HepG2 (cell line): ENCODE measurements around the gene RBM18. TPM values are rescaled to one million over a fixed set of nuclear protein-coding genes. Genes with fewer than 3 reads are reported as not detected.

Experiments used
- ATAC-seq: fragments of 200-7000 bp; cut with Tn5 transposase; 3 replicates; pipeline ENCODE4 v1.9.1; 2020; ENCODE audit warnings: mild to moderate bottlenecking, moderate library complexity
- Bru-seq: library from RNA; stranded (reverse); fragments of 400-500 nt; gene quantifications from one replicate; lab custom pipeline; 2021; lab: Mats Ljungman, UMichigan
- BruChase-seq, 2 experiments: library from RNA; stranded (reverse); fragments of 400-500 nt; gene quantifications; one replicate each; lab custom pipeline; 2021; lab: Mats Ljungman, UMichigan
- BruUV-seq: library from RNA; stranded (reverse); fragments of 400-500 nt; replicated peaks from 2 replicates; lab custom pipeline; 2021; lab: Mats Ljungman, UMichigan
- CTCF ChIA-PET: fragments of 300-600 bp; formaldehyde crosslinking; extraction: SDS; loops from one replicate; lab custom pipeline; 2021; ENCODE audit warnings: low total read pairs, inconsistent platforms, low intra/inter-chr PET ratio; lab: Yijun Ruan, JAX
- POLR2A ChIA-PET: fragments of 350-600 bp; sonication (Branson Sonifier 250); formaldehyde crosslinking; loops from one replicate; lab custom pipeline; 2020; ENCODE audit warnings: antibody characterized with exemption, inconsistent platforms; lab: Yijun Ruan, JAX
- DNase-seq: peaks from one replicate; pipeline ENCODE4 v3.0.0-alpha.2; 2015; ENCODE audit warnings: low spot score
- FAIRE-seq: peaks from 3 replicates; lab custom pipeline; 2011; peaks lifted over from hg19 to GRCh38; lab: Jason Lieb, UNC
- H2AFZ ChIP-seq: one replicate; pipeline ENCODE4 v1.6.1; 2011; ENCODE audit warnings: low read length, inconsistent platforms
- H3K27ac ChIP-seq: fragments of 300-600 bp; 3 replicates; pipeline ENCODE4 v1.8.0; 2011; ENCODE audit warnings: mixed run types, mild to moderate bottlenecking, mixed read lengths, low read length, inconsistent platforms; ENCODE audit not compliant: insufficient read depth; ENCODE audit errors: extremely low read length
- H3K27me3 ChIP-seq, 2 experiments: fragments of 200-600 bp in 1 of 2; 2 replicates in 1 of 2; 3 replicates in 1 of 2; pipeline versions ENCODE4 v1.6.0 to v1.8.0; 2011; ENCODE audit warnings: low read length in 2 of 2, mild to moderate bottlenecking in 2 of 2, moderate library complexity in 2 of 2, inconsistent platforms in 1 of 2; ENCODE audit not compliant: insufficient read depth in 2 of 2, control insufficient read depth in 1 of 2
- H3K36me3 ChIP-seq, 2 experiments: fragments of 200-600 bp in 1 of 2; replicated peaks in 1 of 2; 2 replicates in 1 of 2; 3 replicates in 1 of 2; pipeline versions ENCODE4 v1.5.1 to v1.8.0; 2011; ENCODE audit warnings: low read length in 2 of 2, inconsistent platforms in 1 of 2; ENCODE audit not compliant: insufficient read depth in 2 of 2, control insufficient read depth in 1 of 2
- H3K4me1 ChIP-seq: 2 replicates; pipeline ENCODE4 v1.5.1; 2012; ENCODE audit warnings: low read length, inconsistent platforms; ENCODE audit not compliant: insufficient read depth
- H3K4me2 ChIP-seq: 2 replicates; pipeline ENCODE4 v1.6.0; 2011; ENCODE audit warnings: low read depth, low read length, inconsistent platforms
- H3K4me3 ChIP-seq, 3 experiments: fragments of 200-600 bp in 1 of 3; sonication (generic), shearing (Covaris generic) in 1 of 3; replicated peaks in 1 of 3; 2 replicates each; pipeline ENCODE4 v1.5.1; 2011 to 2016; ENCODE audit warnings: low read length in 3 of 3, inconsistent platforms in 2 of 3, low read depth in 2 of 3, mild to moderate bottlenecking in 2 of 3, control low read depth in 1 of 3, mixed read lengths in 1 of 3; ENCODE audit not compliant: insufficient read depth in 1 of 3
- H3K79me2 ChIP-seq: one replicate; pipeline ENCODE4 v1.6.1; 2011; ENCODE audit warnings: low read length, inconsistent platforms; ENCODE audit not compliant: insufficient read depth
- H3K9ac ChIP-seq: 2 replicates; pipeline ENCODE4 v1.6.0; 2011; ENCODE audit warnings: mild to moderate bottlenecking, low read depth, low read length, inconsistent platforms; ENCODE audit not compliant: insufficient read depth
- H3K9me3 ChIP-seq: 2 replicates; pipeline ENCODE4 v1.5.1; 2012; ENCODE audit warnings: mild to moderate bottlenecking, low read length
- H4K20me1 ChIP-seq: 2 replicates; pipeline ENCODE4 v1.6.0; 2011; ENCODE audit warnings: inconsistent platforms, mild to moderate bottlenecking, low read length, moderate library complexity; ENCODE audit not compliant: insufficient read depth
- GABPA ChIP-seq, 2 experiments: IDR thresholded peaks; 2 replicates each; pipeline ENCODE4 v1.6.1; 2011 to 2016; ENCODE audit warnings: low read depth in 2 of 2, low read length in 1 of 2, missing biosample characterization in 1 of 2, missing genetic modification characterization in 1 of 2
- HNRNPL ChIP-seq: fragments of 200-400 bp; formaldehyde crosslinking; IDR thresholded peaks from 2 replicates; pipeline ENCODE4 v1.6.1; 2017; ENCODE audit warnings: mild to moderate bottlenecking, low read depth, low read length
- HOXA9 ChIP-seq: sonication (generic); formaldehyde crosslinking; IDR thresholded peaks from 2 replicates; pipeline ENCODE4 v1.8.1; 2022; ENCODE audit warnings: missing genetic modification reagents, mild to moderate bottlenecking, moderate library complexity, borderline replicate concordance
- RFX3 ChIP-seq: IDR thresholded peaks from 2 replicates; pipeline ENCODE4 v1.6.1; 2016; ENCODE audit warnings: missing biosample characterization, missing genetic modification reagents
- ZNF329 ChIP-seq: sonication (generic); formaldehyde crosslinking; IDR thresholded peaks from 2 replicates; pipeline ENCODE4 v1.9.0; 2021; ENCODE audit warnings: low read depth, mild to moderate bottlenecking, missing genetic modification reagents
- ZNF567 ChIP-seq: sonication (generic); formaldehyde crosslinking; IDR thresholded peaks from 2 replicates; pipeline ENCODE4 v1.8.1; 2023; ENCODE audit warnings: mild to moderate bottlenecking, missing genetic modification reagents, borderline replicate concordance
- WGBS: methylation state at CpG from one replicate; pipeline ENCODE4 v1.1.6; 2017; ENCODE audit warnings: low lambda C conversion rate; 5-methylcytosine and 5-hydroxymethylcytosine counted together
- in situ Hi-C: cut with HindIII; loops from 2 replicates; pipeline ENCODE4 v1.10.0; 2017; ENCODE audit warnings: low pct_unique_long_range_greater_than_20kb; ENCODE audit not compliant: extremely low pct_ligation_motif_present
- intact Hi-C: fragments of 100-400 bp; cut with micrococcal nuclease; formaldehyde crosslinking; loops from one replicate; pipeline ENCODE4 v1.10.0; 2022; ENCODE audit not compliant: unreplicated experiment
- long read RNA-seq, 2 experiments: library from RNA in 1 of 2; library from polyadenylated mRNA in 1 of 2; stranded (forward) in 1 of 2; unstranded in 1 of 2; transcript quantifications; one replicate each; pipeline ENCODE4 v2.0.0, GENCODE V29; 2019 to 2022
- polyA minus RNA-seq, 3 experiments: library from RNA; depleted of rRNA, polyadenylated mRNA; stranded (reverse); fragments of >200 nt; gene quantifications; 2 replicates each; pipeline ENCODE4 v1.2.3, GENCODE V29; 2011; ENCODE audit warnings: low replicate concordance in 1 of 3
- polyA plus RNA-seq, 8 experiments: library from polyadenylated mRNA; depleted of rRNA in 3 of 8; stranded (reverse) in 7 of 8; unstranded in 1 of 8; fragments of >200 nt; fragmentation: Illumina TruSeq in 4 of 8; extraction: Trizol in 4 of 8; gene quantifications; 2 replicates each; pipeline versions ENCODE4 v1.2.1 to v1.2.3, GENCODE V29; 2011 to 2016; ENCODE audit warnings: low read depth in 4 of 8, missing spikeins in 1 of 8, mixed read lengths in 1 of 8; ENCODE audit not compliant: insufficient read depth in 1 of 8
- total RNA-seq, 5 experiments: library from RNA; depleted of rRNA; stranded (reverse); fragments of >200 nt; fragmentation: Illumina TruSeq; extraction: Trizol; gene quantifications; 2 replicates each; pipeline ENCODE4 v1.2.3, GENCODE V29; 2016; ENCODE audit warnings: low read depth in 1 of 5
- TF ChIP-seq, protein P1 (sequence below): sonication (generic); formaldehyde crosslinking; IDR thresholded peaks from 2 replicates; pipeline ENCODE4 v1.4.0; 2020; ENCODE audit warnings: missing genetic modification reagents, mild to moderate bottlenecking, borderline replicate concordance
- TF ChIP-seq, protein P2 (sequence below): sonication (generic); formaldehyde crosslinking; IDR thresholded peaks from 2 replicates; pipeline ENCODE4 v1.5.0; 2020; ENCODE audit warnings: mild to moderate bottlenecking, missing genetic modification reagents
- TF ChIP-seq, protein P3 (sequence below): sonication (generic); formaldehyde crosslinking; IDR thresholded peaks from 2 replicates; pipeline ENCODE4 v1.4.0; 2020; ENCODE audit warnings: mild to moderate bottlenecking, missing genetic modification reagents

Gene RBM18, protein sequence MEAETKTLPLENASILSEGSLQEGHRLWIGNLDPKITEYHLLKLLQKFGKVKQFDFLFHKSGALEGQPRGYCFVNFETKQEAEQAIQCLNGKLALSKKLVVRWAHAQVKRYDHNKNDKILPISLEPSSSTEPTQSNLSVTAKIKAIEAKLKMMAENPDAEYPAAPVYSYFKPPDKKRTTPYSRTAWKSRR
- total RNA-seq (2016; rRNA removed; fragmentation: Illumina TruSeq; extraction: Trizol), result 16.6 and 29.5 TPM in 2 replicates
- total RNA-seq (2016; cell fraction: cytosol; rRNA removed; fragmentation: Illumina TruSeq; extraction: Trizol; ENCODE audit: low read depth), result 3.8 and 5.2 TPM in 2 replicates
- 18.9 and 29.3 TPM in 2 replicates for total RNA-seq (2016; cell fraction: insoluble cytoplasmic fraction; rRNA removed; fragmentation: Illumina TruSeq; extraction: Trizol)
- total RNA-seq (2016; cell fraction: membrane; rRNA removed; fragmentation: Illumina TruSeq; extraction: Trizol), result 16.2 and 16.3 TPM in 2 replicates
- total RNA-seq (2016; cell fraction: nucleus; rRNA removed; fragmentation: Illumina TruSeq; extraction: Trizol), result 9.0 and 10.2 TPM in 2 replicates
- 11.2 and 12.6 TPM in 2 replicates for polyA plus RNA-seq (2011; rRNA removed)
- 5.3 and 8.7 TPM in 2 replicates for polyA plus RNA-seq (2011; cell fraction: cytosol; rRNA removed)
- 3.8 and 3.9 TPM in 2 replicates for polyA plus RNA-seq (2011; cell fraction: nucleus; rRNA removed)
- polyA plus RNA-seq (2012), result 7.5 and 10.2 TPM in 2 replicates
- polyA plus RNA-seq (2016; cell fraction: cytosol; fragmentation: Illumina TruSeq; extraction: Trizol; ENCODE audit: low read depth), result 12.0 and 13.9 TPM in 2 replicates
- 30.2 and 33.4 TPM in 2 replicates for polyA plus RNA-seq (2016; cell fraction: insoluble cytoplasmic fraction; fragmentation: Illumina TruSeq; extraction: Trizol; ENCODE audit: low read depth)
- 15.3 and 17.2 TPM in 2 replicates for polyA plus RNA-seq (2016; cell fraction: membrane; fragmentation: Illumina TruSeq; extraction: Trizol; ENCODE audit: low read depth)
- polyA plus RNA-seq (2016; cell fraction: nucleus; fragmentation: Illumina TruSeq; extraction: Trizol; ENCODE audit: insufficient read depth, low read depth), result 13.6 and 14.4 TPM in 2 replicates
- polyA minus RNA-seq (2011; rRNA and poly(A)+ RNA removed; ENCODE audit: low replicate concordance), result 3.5 and 17.4 TPM in 2 replicates
- 8.4 and 10.2 TPM in 2 replicates for polyA minus RNA-seq (2011; cell fraction: cytosol; rRNA and poly(A)+ RNA removed)
- polyA minus RNA-seq (2011; cell fraction: nucleus; rRNA and poly(A)+ RNA removed), result 6.8 and 9.6 TPM in 2 replicates
- Bru-seq, nascent RNA, result percentile 76 among the genes with signal in this experiment
- percentile 78 among the genes with signal in this experiment for BruChase-seq, experiment 1, labeled RNA remaining after a 6-hour chase
- BruChase-seq, experiment 2, labeled RNA remaining after a 2-hour chase, result percentile 74 among the genes with signal in this experiment
- long read RNA-seq, experiment 1, full-length matches to known transcripts, result 33 of 40 reads
- long read RNA-seq, experiment 1, partial matches to known transcripts, result 1 of 40 reads
- long read RNA-seq, experiment 1, other reads (novel, unspliced or antisense), result 6 of 40 reads
- long read RNA-seq, experiment 2, full-length matches to known transcripts, result 8 of 41 reads
- long read RNA-seq, experiment 2, partial matches to known transcripts, result 0 of 41 reads
- long read RNA-seq, experiment 2, other reads (novel, unspliced or antisense), result 33 of 41 reads

DNA sequence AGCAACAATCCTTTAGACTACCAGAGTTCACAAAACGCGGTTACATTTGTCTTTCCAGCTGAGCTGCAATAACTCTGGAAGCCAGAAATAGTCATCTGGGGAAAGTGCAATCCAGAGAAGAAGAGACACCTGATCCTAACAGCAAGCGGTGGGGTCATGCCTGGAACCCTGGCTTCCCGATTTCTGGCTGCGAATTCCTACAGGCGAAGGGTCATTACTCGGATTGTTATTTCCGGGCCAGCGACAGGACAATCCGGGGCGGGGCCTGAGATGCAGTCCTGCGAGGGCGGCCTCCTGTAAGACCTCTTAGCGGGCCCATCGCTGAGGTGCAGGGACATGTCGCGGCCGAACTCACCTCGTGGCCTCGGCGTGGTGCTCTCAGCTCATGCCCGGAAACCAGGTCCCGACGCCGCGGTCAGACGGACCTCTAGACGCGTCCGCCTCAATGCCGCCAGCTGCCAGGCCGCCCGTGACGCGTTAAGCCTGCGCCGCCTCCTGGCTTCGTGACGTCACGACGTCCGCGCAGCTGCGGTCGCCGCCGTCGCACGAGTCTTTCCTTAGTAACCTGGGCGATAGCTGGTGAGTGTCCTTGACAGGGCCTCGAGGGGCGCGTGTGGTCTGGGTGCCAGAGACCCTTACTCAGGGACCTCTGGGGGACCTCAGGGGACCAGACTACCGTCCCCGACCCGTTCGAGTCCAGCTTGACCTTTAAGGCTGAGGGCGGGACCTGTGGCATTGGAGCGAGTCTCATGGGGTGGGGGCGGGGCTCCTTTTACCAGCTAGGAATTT lies at the start of gene RBM18, which contains the start of gene MRRF:
RBM18 (minus strand) TSS at position 481 of the 789 bp plus-strand sequence. CDS start 3,348 bp downstream, outside the sequence.
MRRF (plus strand) TSS at position 523 of the 789 bp plus-strand sequence. CDS start 6,010 bp downstream, outside the sequence.
- peaks cover 44% of the 10 kb centered on the region for H3K4me1 ChIP-seq
- ChIA-PET CTCF (interaction anchor here (1.8 kb wide), 1 partner anchor 139 kb away, joined by 7 read pairs; no protein-coding TSS in a partner anchor), POLR2A (interaction anchor here (0.7 to 2.1 kb wide), 17 partner anchors 12 to 676 kb away, joined by 3 to 16 read pairs (median 4); partner anchors contain the start of genes RABGAP1 and ZBTB26)
- intact Hi-C loops, result loop anchor here (5.0 kb wide), 4 partner anchors 77 to 167 kb away; no protein-coding TSS in a partner anchor
- ATAC-seq, result peak; percentile 85
- peak within 1 kb of the TSS; percentile 83 for H3K9ac ChIP-seq
- in situ Hi-C loops, result no loop called here
- peaks cover 0 to 4% of the 10 kb centered on the region in 2 experiments; a peak in 2 of 5 replicates for H3K36me3 ChIP-seq
- FAIRE-seq, result no peak
- no TSS peak for BruUV-seq
- peak within 1 kb of the TSS; percentile 91 for H3K4me2 ChIP-seq
- no peaks in the 10 kb centered on the region for H4K20me1 ChIP-seq
- H3K27me3 ChIP-seq, result no peaks in the 10 kb centered on the region; a peak in 1 of 5 replicates
- peak within 1 kb of the TSS; percentile 70 for H2AFZ ChIP-seq
- H3K27ac ChIP-seq, result peak within 1 kb of the TSS; percentile 84
- peak within 1 kb of the TSS; percentile 69 to 83 (median 75) for H3K4me3 ChIP-seq
- peaks cover 46% of the 10 kb centered on the region for H3K79me2 ChIP-seq
- peak; percentile 78 for DNase-seq
- 0% methylated on average over 5 of the region's 60 CpGs for WGBS
- no peaks in the 10 kb centered on the region for H3K9me3 ChIP-seq
- TF ChIP-seq, protein P1, sequence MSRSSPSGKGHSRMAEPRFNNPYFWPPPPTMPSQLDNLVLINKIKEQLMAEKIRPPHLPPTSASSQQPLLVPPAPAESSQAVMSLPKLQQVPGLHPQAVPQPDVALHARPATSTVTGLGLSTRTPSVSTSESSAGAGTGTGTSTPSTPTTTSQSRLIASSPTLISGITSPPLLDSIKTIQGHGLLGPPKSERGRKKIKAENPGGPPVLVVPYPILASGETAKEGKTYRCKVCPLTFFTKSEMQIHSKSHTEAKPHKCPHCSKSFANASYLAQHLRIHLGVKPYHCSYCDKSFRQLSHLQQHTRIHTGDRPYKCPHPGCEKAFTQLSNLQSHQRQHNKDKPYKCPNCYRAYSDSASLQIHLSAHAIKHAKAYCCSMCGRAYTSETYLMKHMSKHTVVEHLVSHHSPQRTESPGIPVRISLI (CRISPR knock-in tag), result peak; percentile 76
- TF ChIP-seq ZNF329 (CRISPR knock-in tag) (no peak), GABPA (IDR thresholded peaks at IDR 0.05; ENCODE audit: low read depth, low read length) (peak; percentile 48; the same call in 1 of the 2 replicates), GABPA (CRISPR knock-in tag; IDR thresholded peaks at IDR 0.05; ENCODE audit: low read depth) (peak; percentile 77), HNRNPL (0 out of 2 replicates have a peak, but pooled peaks have one; percentile 38), ZNF567 (CRISPR knock-in tag) (no peak; the same call in 1 of the 2 replicates), HOXA9 (CRISPR knock-in tag) (peak; percentile 79), RFX3 (0 out of 2 replicates have a peak, but pooled peaks have one; percentile 38)
- TF ChIP-seq, protein P2, sequence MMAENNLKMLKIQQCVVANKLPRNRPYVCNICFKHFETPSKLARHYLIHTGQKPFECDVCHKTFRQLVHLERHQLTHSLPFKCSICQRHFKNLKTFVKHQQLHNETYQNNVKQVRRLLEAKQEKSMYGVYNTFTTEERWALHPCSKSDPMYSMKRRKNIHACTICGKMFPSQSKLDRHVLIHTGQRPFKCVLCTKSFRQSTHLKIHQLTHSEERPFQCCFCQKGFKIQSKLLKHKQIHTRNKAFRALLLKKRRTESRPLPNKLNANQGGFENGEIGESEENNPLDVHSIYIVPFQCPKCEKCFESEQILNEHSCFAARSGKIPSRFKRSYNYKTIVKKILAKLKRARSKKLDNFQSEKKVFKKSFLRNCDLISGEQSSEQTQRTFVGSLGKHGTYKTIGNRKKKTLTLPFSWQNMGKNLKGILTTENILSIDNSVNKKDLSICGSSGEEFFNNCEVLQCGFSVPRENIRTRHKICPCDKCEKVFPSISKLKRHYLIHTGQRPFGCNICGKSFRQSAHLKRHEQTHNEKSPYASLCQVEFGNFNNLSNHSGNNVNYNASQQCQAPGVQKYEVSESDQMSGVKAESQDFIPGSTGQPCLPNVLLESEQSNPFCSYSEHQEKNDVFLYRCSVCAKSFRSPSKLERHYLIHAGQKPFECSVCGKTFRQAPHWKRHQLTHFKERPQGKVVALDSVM, result peak; percentile 44; the same call in 1 of the 2 replicates
- TF ChIP-seq, protein P3, sequence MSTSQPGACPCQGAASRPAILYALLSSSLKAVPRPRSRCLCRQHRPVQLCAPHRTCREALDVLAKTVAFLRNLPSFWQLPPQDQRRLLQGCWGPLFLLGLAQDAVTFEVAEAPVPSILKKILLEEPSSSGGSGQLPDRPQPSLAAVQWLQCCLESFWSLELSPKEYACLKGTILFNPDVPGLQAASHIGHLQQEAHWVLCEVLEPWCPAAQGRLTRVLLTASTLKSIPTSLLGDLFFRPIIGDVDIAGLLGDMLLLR (CRISPR knock-in tag), result peak; percentile 98
